IMR-90 (cell line): Measurements from ENCODE around the gene NFATC3. TPM values are rescaled to one million over a fixed set of nuclear protein-coding genes. Genes with fewer than 3 reads are reported as not detected.

ENCODE experiments used
- ATAC-seq: fragments of 200-7000 bp; cut with Tn5 transposase; 2 replicates; pipeline ENCODE4 v1.9.1; 2020; ENCODE audit warnings: low read depth, mild to moderate bottlenecking, moderate library complexity
- BruUV-seq: library from RNA; stranded (reverse); fragments of 400-500 nt; replicated peaks from 2 replicates; lab custom pipeline; 2021; lab: Mats Ljungman, UMichigan
- CTCF ChIA-PET: fragments of 300-600 bp; formaldehyde crosslinking; extraction: SDS; loops from one replicate; lab custom pipeline; 2021; ENCODE audit warnings: antibody characterized with exemption; lab: Yijun Ruan, JAX
- POLR2A ChIA-PET: fragments of 300-600 bp; sonication (Branson Sonifier 250); formaldehyde crosslinking; loops from one replicate; lab custom pipeline; 2022; ENCODE audit warnings: antibody characterized with exemption; ENCODE audit not compliant: unreplicated experiment; lab: Charles Lee
- DNase-seq: peaks from one replicate; pipeline ENCODE4 v3.0.0; 2013
- H2AFZ ChIP-seq: replicated peaks from 2 replicates; pipeline ENCODE3; 2013; ENCODE audit warnings: low read length, mild to moderate bottlenecking; ENCODE audit not compliant: poor library complexity
- H2AK5ac ChIP-seq: 2 replicates; pipeline ENCODE4 v1.6.1; 2013; ENCODE audit warnings: low read depth, low read length, inconsistent platforms
- H2AK9ac ChIP-seq: replicated peaks from 2 replicates; pipeline ENCODE3; 2013; ENCODE audit warnings: mild to moderate bottlenecking, low read depth, low read length, moderate library complexity; ENCODE audit not compliant: poor library complexity
- H2BK120ac ChIP-seq: 2 replicates; pipeline ENCODE4 v1.6.1; 2013; ENCODE audit warnings: low read depth, low read length, inconsistent platforms
- H2BK15ac ChIP-seq: 3 replicates; pipeline ENCODE4 v1.6.1; 2013; ENCODE audit warnings: low read depth, low read length, inconsistent platforms
- H2BK20ac ChIP-seq: 2 replicates; pipeline ENCODE4 v1.6.1; 2013; ENCODE audit warnings: low read depth, mild to moderate bottlenecking, inconsistent platforms, low read length, moderate library complexity
- H2BK5ac ChIP-seq: 2 replicates; pipeline ENCODE4 v1.6.1; 2013; ENCODE audit warnings: mild to moderate bottlenecking, low read depth, low read length, inconsistent platforms; ENCODE audit not compliant: poor library complexity, severe bottlenecking
- H3K14ac ChIP-seq: replicated peaks from 2 replicates; pipeline ENCODE4 v1.6.1; 2013; ENCODE audit warnings: low read depth, low read length, inconsistent platforms
- H3K18ac ChIP-seq: 2 replicates; pipeline ENCODE4 v1.6.1; 2013; ENCODE audit warnings: low read depth, low read length, control low read depth
- H3K23ac ChIP-seq: 2 replicates; pipeline ENCODE4 v1.6.1; 2013; ENCODE audit warnings: low read depth, low read length, inconsistent platforms
- H3K27ac ChIP-seq: 2 replicates; pipeline ENCODE4 v1.5.1; 2013; ENCODE audit warnings: mild to moderate bottlenecking, control low read depth, low read length; ENCODE audit not compliant: insufficient read depth
- H3K27me3 ChIP-seq: 2 replicates; pipeline ENCODE4 v1.6.1; 2013; ENCODE audit warnings: low read length; ENCODE audit not compliant: control insufficient read depth, insufficient read depth
- H3K36me3 ChIP-seq: 2 replicates; pipeline ENCODE4 v1.6.1; 2013; ENCODE audit warnings: low read length, mixed read lengths; ENCODE audit not compliant: control insufficient read depth, insufficient read depth
- H3K4ac ChIP-seq: 2 replicates; pipeline ENCODE4 v1.6.1; 2013; ENCODE audit warnings: low read depth, low read length, inconsistent platforms
- H3K4me1 ChIP-seq: 2 replicates; pipeline ENCODE4 v1.6.1; 2013; ENCODE audit warnings: low read length, mixed read lengths; ENCODE audit not compliant: control insufficient read depth, insufficient read depth
- H3K4me2 ChIP-seq: 2 replicates; pipeline ENCODE4 v1.6.1; 2013; ENCODE audit warnings: low read depth, mild to moderate bottlenecking, control low read depth, low read length, moderate library complexity
- H3K4me3 ChIP-seq: 2 replicates; pipeline ENCODE4 v1.5.1; 2013; ENCODE audit warnings: low read depth, mild to moderate bottlenecking, control low read depth, low read length, moderate library complexity; ENCODE audit not compliant: insufficient read depth
- H3K56ac ChIP-seq: 2 replicates; pipeline ENCODE4 v1.6.1; 2013; ENCODE audit warnings: low read length, inconsistent platforms; ENCODE audit not compliant: insufficient read depth; ENCODE audit errors: extremely low read depth
- H3K79me1 ChIP-seq, 2 experiments: 2 replicates each; pipeline ENCODE4 v1.6.1; 2013; ENCODE audit warnings: low read length in 2 of 2, inconsistent platforms in 1 of 2, low read depth in 1 of 2
- H3K9ac ChIP-seq: 2 replicates; pipeline ENCODE4 v1.6.1; 2013; ENCODE audit warnings: low read depth, low read length, control low read depth
- H3K9me1 ChIP-seq: 2 replicates; pipeline ENCODE4 v1.6.1; 2013; ENCODE audit warnings: low read length, inconsistent platforms; ENCODE audit not compliant: insufficient read depth
- H3K9me3 ChIP-seq: 2 replicates; pipeline ENCODE4 v1.6.1; 2013; ENCODE audit warnings: low read length; ENCODE audit not compliant: control insufficient read depth, insufficient read depth
- H4K20me1 ChIP-seq: 2 replicates; pipeline ENCODE4 v1.6.1; 2013; ENCODE audit warnings: low read length, inconsistent platforms; ENCODE audit not compliant: insufficient read depth
- H4K5ac ChIP-seq: 2 replicates; pipeline ENCODE4 v1.6.1; 2013; ENCODE audit warnings: mild to moderate bottlenecking, low read depth, low read length, control low read depth
- H4K8ac ChIP-seq, 2 experiments: 2 replicates each; pipeline ENCODE4 v1.6.1; 2013; ENCODE audit warnings: low read depth in 2 of 2, low read length in 2 of 2, control low read depth in 1 of 2, inconsistent platforms in 1 of 2
- H4K91ac ChIP-seq: 2 replicates; pipeline ENCODE4 v1.6.1; 2013; ENCODE audit warnings: low read depth, low read length, inconsistent platforms; ENCODE audit not compliant: insufficient read depth
- BHLHE40 ChIP-seq: fragments of 150-350 bp; IDR thresholded peaks from 2 replicates; pipeline ENCODE4 v1.6.1; 2016; ENCODE audit warnings: mild to moderate bottlenecking, low read depth, low read length
- CEBPB ChIP-seq: IDR thresholded peaks from 2 replicates; pipeline ENCODE4 v1.6.1; 2012; ENCODE audit warnings: low read depth, low read length, improper control_type of control experiment
- MAZ ChIP-seq: IDR thresholded peaks from 2 replicates; pipeline ENCODE4 v1.6.1; 2012; ENCODE audit warnings: low read depth, mild to moderate bottlenecking, low read length, improper control_type of control experiment, moderate library complexity, borderline replicate concordance
- MXI1 ChIP-seq: IDR thresholded peaks from 2 replicates; pipeline ENCODE4 v1.6.1; 2012; ENCODE audit warnings: low read depth, mild to moderate bottlenecking, low read length, moderate library complexity, borderline replicate concordance
- POLR2A ChIP-seq: IDR thresholded peaks from 2 replicates; pipeline ENCODE4 v1.6.1; 2012; ENCODE audit warnings: mild to moderate bottlenecking, low read depth, low read length
- RAD21 ChIP-seq: IDR thresholded peaks from 2 replicates; pipeline ENCODE4 v1.6.1; 2012; ENCODE audit warnings: low read length, improper control_type of control experiment
- RCOR1 ChIP-seq: IDR thresholded peaks from 2 replicates; pipeline ENCODE4 v1.6.1; 2012; ENCODE audit warnings: mild to moderate bottlenecking, low read length, improper control_type of control experiment; ENCODE audit not compliant: insufficient replicate concordance
- SMC3 ChIP-seq: fragments of 150-350 bp; IDR thresholded peaks from 2 replicates; pipeline ENCODE4 v1.6.1; 2016; ENCODE audit warnings: low read depth, mild to moderate bottlenecking, antibody characterized with exemption, low read length, moderate library complexity
- USF2 ChIP-seq: fragments of 150-350 bp; IDR thresholded peaks from 2 replicates; pipeline ENCODE4 v1.6.1; 2017; ENCODE audit warnings: mild to moderate bottlenecking, antibody characterized with exemption, low read length, low read depth
- WGBS, 2 experiments: methylation state at CpG; one replicate each; pipeline versions ENCODE4 v1.1.5 to v1.1.7; 2013; ENCODE audit warnings: missing lambda C conversion rate in 2 of 2; ENCODE audit not compliant: insufficient read length in 1 of 2; ENCODE audit errors: extremely low coverage in 2 of 2; 5-methylcytosine and 5-hydroxymethylcytosine counted together
- dilution Hi-C: fragments of 300-500 bp; cut with HindIII; formaldehyde crosslinking; loops from one replicate; pipeline ENCODE4 v1.14.3; 2018; ENCODE audit warnings: low sequenced_read_pairs; ENCODE audit not compliant: unreplicated experiment
- in situ Hi-C: fragments of 300-500 bp; cut with MboI; formaldehyde crosslinking; loops from 3 replicates; pipeline ENCODE4 v1.14.3; 2019; ENCODE audit warnings: low sequenced_read_pairs, inconsistent platforms, mixed read lengths
- intact Hi-C: fragments of 100-400 bp; cut with micrococcal nuclease; formaldehyde crosslinking; loops from 2 replicates; pipeline ENCODE4 v1.10.0; 2022
- polyA plus RNA-seq, 3 experiments: library from polyadenylated mRNA; depleted of rRNA; stranded (reverse); fragments of >200 nt; gene quantifications; 2 replicates each; pipeline ENCODE4 v1.2.3, GENCODE V29; 2012; ENCODE audit warnings: low replicate concordance in 1 of 3
- total RNA-seq: library from RNA; depleted of rRNA; stranded (reverse); fragments of >200 nt; gene quantifications from 2 replicates; pipeline ENCODE4 v1.2.3, GENCODE V29; 2012
- TF ChIP-seq, protein P1 (sequence below): fragments of 150-350 bp; IDR thresholded peaks from 2 replicates; pipeline ENCODE4 v1.6.1; 2016; ENCODE audit warnings: low read depth, mild to moderate bottlenecking, low read length, moderate library complexity, borderline replicate concordance
- TF ChIP-seq, protein P2 (sequence below): conservative IDR thresholded peaks from 2 replicates; pipeline ENCODE4 v1.5.1; 2012; ENCODE audit warnings: mild to moderate bottlenecking, low read depth, low read length, improper control_type of control experiment

The NFATC3 gene
- total and polyA plus RNA-seq, 2 of the 4 experiments (the other 2 are of a cell fraction): 6.3 to 21.5 TPM

GRCh38 chr16:68228652-68229051 lies 143.5 kb downstream of the NFATC3 start:
- H3K79me1 ChIP-seq: peaks cover 0 to 3% of the 10 kb centered on the region in 2 experiments; a peak in 1 of 4 replicates
- H4K20me1 ChIP-seq: 0 out of 2 replicates have a peak, but pooled peaks cover 3% of the 10 kb centered on the region
- no peak overlapping the region for H3K14ac ChIP-seq
- H4K91ac ChIP-seq: no peak overlapping the region
- dilution Hi-C loops (no loop called here), intact Hi-C loops (loop anchor here (1.0 to 10.0 kb wide), 6 partner anchors 134 to 412 kb away; partner anchors contain the start of genes NFATC3 and SLC12A4), in situ Hi-C loops (loop anchor here (10.0 kb wide), 2 partner anchors 134 to 244 kb away; partner anchors contain the start of gene DPEP3)
- H2AFZ ChIP-seq: no peak overlapping the region
- TF ChIP-seq RCOR1 (no peak), CEBPB (no peak), USF2 (no peak), POLR2A (no peak), SMC3 (no peak), MXI1 (no peak), MAZ (no peak), BHLHE40 (no peak), RAD21 (no peak)
- TF ChIP-seq, protein P1, sequence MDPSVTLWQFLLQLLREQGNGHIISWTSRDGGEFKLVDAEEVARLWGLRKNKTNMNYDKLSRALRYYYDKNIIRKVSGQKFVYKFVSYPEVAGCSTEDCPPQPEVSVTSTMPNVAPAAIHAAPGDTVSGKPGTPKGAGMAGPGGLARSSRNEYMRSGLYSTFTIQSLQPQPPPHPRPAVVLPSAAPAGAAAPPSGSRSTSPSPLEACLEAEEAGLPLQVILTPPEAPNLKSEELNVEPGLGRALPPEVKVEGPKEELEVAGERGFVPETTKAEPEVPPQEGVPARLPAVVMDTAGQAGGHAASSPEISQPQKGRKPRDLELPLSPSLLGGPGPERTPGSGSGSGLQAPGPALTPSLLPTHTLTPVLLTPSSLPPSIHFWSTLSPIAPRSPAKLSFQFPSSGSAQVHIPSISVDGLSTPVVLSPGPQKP: no peak
- TF ChIP-seq, protein P2, sequence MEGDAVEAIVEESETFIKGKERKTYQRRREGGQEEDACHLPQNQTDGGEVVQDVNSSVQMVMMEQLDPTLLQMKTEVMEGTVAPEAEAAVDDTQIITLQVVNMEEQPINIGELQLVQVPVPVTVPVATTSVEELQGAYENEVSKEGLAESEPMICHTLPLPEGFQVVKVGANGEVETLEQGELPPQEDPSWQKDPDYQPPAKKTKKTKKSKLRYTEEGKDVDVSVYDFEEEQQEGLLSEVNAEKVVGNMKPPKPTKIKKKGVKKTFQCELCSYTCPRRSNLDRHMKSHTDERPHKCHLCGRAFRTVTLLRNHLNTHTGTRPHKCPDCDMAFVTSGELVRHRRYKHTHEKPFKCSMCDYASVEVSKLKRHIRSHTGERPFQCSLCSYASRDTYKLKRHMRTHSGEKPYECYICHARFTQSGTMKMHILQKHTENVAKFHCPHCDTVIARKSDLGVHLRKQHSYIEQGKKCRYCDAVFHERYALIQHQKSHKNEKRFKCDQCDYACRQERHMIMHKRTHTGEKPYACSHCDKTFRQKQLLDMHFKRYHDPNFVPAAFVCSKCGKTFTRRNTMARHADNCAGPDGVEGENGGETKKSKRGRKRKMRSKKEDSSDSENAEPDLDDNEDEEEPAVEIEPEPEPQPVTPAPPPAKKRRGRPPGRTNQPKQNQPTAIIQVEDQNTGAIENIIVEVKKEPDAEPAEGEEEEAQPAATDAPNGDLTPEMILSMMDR: no peak
- H3K4ac ChIP-seq: no peak overlapping the region
- no peaks in the 10 kb centered on the region for H3K9me1 ChIP-seq
- no peak overlapping the region for H4K5ac ChIP-seq
- H3K27me3 ChIP-seq: no peaks in the 10 kb centered on the region
- H2BK5ac ChIP-seq: no peak overlapping the region
- H2BK20ac ChIP-seq: no peak overlapping the region
- no peak overlapping the region for H2AK9ac ChIP-seq
- no peaks in the 10 kb centered on the region for H3K9me3 ChIP-seq
- DNase-seq (no peak), ATAC-seq (no peak)
- H2AK5ac ChIP-seq: no peak overlapping the region
- H3K9ac ChIP-seq: no peak overlapping the region
- no peak overlapping the region for H3K56ac ChIP-seq
- H2BK120ac ChIP-seq: no peak overlapping the region
- H3K4me3 ChIP-seq: no peak overlapping the region
- H3K4me1 ChIP-seq: peaks cover 2% of the 10 kb centered on the region
- POLR2A ChIA-PET: no interaction called here
- WGBS, 2 experiments: no CpG with 5 or more reads among the region's 3 CpGs
- no peak overlapping the region for H4K8ac ChIP-seq
- H3K18ac ChIP-seq: no peak overlapping the region
- no peak overlapping the region for H2BK15ac ChIP-seq
- no peak overlapping the region for H3K27ac ChIP-seq
- peaks cover 6% of the 10 kb centered on the region for H3K36me3 ChIP-seq
- no peak overlapping the region for H3K4me2 ChIP-seq
- CTCF ChIA-PET: interaction anchor here (0.9 to 1.7 kb wide), 3 partner anchors 9 to 188 kb away, joined by 3 to 8 read pairs (median 3); no protein-coding TSS in a partner anchor
- BruUV-seq: no TSS peak
- H3K23ac ChIP-seq: no peak overlapping the region
